Transverse colon (tissue), 4 donors: ENCODE data around the gene WBP11. TPM values are rescaled to one million over a fixed set of nuclear protein-coding genes. Genes with fewer than 3 reads are reported as not detected.

Source experiments
- DNase-seq: peaks from one replicate; pipeline ENCODE4 v3.0.0-alpha.2; 2019
- H3K27ac ChIP-seq, 4 donors: fragments of 200-600 bp; sonication (generic); 2 replicates each; pipeline ENCODE4 v1.5.1; 2016 to 2018; ENCODE audit warnings: inconsistent platforms in 4 of 4
- H3K27me3 ChIP-seq: fragments of 200-600 bp; sonication (generic); 2 replicates; pipeline ENCODE4 v1.5.1; 2017; ENCODE audit warnings: inconsistent platforms
- H3K36me3 ChIP-seq, 4 donors: fragments of 200-600 bp; sonication (generic); 2 replicates each; pipeline ENCODE4 v1.5.1; 2017 to 2019; ENCODE audit warnings: inconsistent platforms in 4 of 4
- H3K4me1 ChIP-seq, 4 donors: fragments of 200-600 bp; sonication (generic); 2 replicates each; pipeline ENCODE4 v1.5.1; 2017 to 2020; ENCODE audit warnings: inconsistent platforms in 4 of 4
- H3K4me3 ChIP-seq, 4 donors: fragments of 200-600 bp; sonication (generic); 1 replicate in 1 of 4; 2 replicates in 3 of 4; pipeline versions ENCODE4 v1.5.1 to v1.6.1; 2017 to 2019; ENCODE audit warnings: inconsistent platforms in 4 of 4
- H3K9me3 ChIP-seq, 2 donors: fragments of 200-600 bp; sonication (generic); 2 replicates each; pipeline ENCODE4 v1.5.1; 2017 to 2019; ENCODE audit warnings: inconsistent platforms in 2 of 2
- EP300 ChIP-seq: sonication (generic); formaldehyde crosslinking; IDR thresholded peaks from one replicate; pipeline ENCODE4 v1.6.1; 2017; ENCODE audit warnings: antibody characterized with exemption, low read depth
- POLR2A ChIP-seq: fragments of 450-650 bp; IDR thresholded peaks from one replicate; pipeline ENCODE4 v1.6.1; 2016; ENCODE audit warnings: antibody characterized with exemption, mild to moderate bottlenecking, moderate library complexity
- POLR2AphosphoS5 ChIP-seq, 3 donors: sonication (generic); formaldehyde crosslinking; IDR thresholded peaks; one replicate each; pipeline ENCODE4 v1.6.1; 2016; ENCODE audit warnings: antibody characterized with exemption in 3 of 3
- WGBS, 2 donors: methylation state at CpG; one replicate each; pipeline ENCODE4 v1.1.5; 2018; ENCODE audit warnings: low coverage in 1 of 2; 5-methylcytosine and 5-hydroxymethylcytosine counted together
- in situ Hi-C, 4 donors: fragments of 200-750 bp; cut with MboI; loops; one replicate each; pipeline versions ENCODE4 v1.15.0 to v1.15.1; 2017; ENCODE audit warnings: low sequenced_read_pairs in 3 of 4, low pct_ligation_motif_present in 1 of 4, low pct_unique_long_range_greater_than_20kb in 1 of 4
- intact Hi-C: fragments of 100-400 bp; cut with DNase I; formaldehyde crosslinking; loops from one replicate; pipeline ENCODE4 v1.15.1; 2023; ENCODE audit warnings: low total_unique reads
- total RNA-seq, 4 donors: library from RNA; depleted of rRNA; stranded (reverse); fragments of >200 nt; gene quantifications; one replicate each; pipeline ENCODE4 v1.1.0, GENCODE V29; 2016
- TF ChIP-seq, protein P1 (sequence below), 5 experiments: fragments of 200-600 bp in 3 of 5; fragments of 450-650 bp in 2 of 5; sonication (generic) in 3 of 5; IDR thresholded peaks; 1 replicate in 2 of 5; 2 replicates in 3 of 5; pipeline ENCODE4 v1.5.1; 2016 to 2017; ENCODE audit warnings: antibody characterized with exemption in 5 of 5, inconsistent platforms in 3 of 5, mild to moderate bottlenecking in 2 of 5, moderate library complexity in 1 of 5

Gene WBP11
- total RNA-seq, 4 donors from 2014 or later, result 7.4 to 19.4 (median 11.6) TPM

DNA sequence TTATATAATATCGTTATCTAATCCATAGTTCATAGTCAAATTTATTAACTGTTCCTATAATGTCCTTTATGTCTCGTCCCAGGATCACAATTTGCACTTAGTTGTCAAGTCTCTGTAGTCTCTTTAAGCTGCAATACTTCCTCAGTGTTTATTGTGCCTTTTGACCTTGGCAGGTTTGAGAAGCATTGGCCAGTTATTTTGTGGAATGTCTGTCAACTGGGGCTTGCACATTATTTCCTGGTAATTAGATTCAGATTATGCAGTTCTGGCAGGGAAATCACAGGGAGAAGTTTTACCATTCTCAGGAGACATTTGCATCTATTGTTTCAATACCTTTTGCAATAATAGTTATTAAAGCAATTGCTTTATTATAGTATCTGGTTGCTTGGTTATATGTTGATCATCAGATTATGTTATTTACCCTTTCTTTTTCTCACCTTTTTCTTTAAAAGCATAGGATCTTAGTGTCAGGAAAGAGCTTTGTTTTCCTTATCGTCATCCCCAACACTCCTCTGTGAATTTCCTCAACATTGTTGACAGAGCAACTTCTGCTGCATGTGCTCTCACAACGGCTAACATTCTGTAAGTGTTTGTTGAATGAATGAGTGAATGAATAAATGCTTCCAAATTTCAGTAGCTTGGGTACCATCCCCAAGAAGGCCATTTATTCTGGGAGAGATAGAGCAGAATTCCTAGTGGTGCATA, 43.8 kb upstream of the WBP11 start:
- no peak overlapping the region for H3K4me3 ChIP-seq
- no peaks in the 10 kb centered on the region for H3K9me3 ChIP-seq
- no peaks in the 10 kb centered on the region for H3K36me3 ChIP-seq
- WGBS, 2 donors, result 65 to 75% methylated on average over 4 of the region's 4 CpGs
- H3K27me3 ChIP-seq, result no peaks in the 10 kb centered on the region
- TF ChIP-seq EP300 (no peak), POLR2A (no peak), POLR2AphosphoS5 (IDR thresholded peaks at IDR 0.05) (no peak)
- TF ChIP-seq, protein P1, sequence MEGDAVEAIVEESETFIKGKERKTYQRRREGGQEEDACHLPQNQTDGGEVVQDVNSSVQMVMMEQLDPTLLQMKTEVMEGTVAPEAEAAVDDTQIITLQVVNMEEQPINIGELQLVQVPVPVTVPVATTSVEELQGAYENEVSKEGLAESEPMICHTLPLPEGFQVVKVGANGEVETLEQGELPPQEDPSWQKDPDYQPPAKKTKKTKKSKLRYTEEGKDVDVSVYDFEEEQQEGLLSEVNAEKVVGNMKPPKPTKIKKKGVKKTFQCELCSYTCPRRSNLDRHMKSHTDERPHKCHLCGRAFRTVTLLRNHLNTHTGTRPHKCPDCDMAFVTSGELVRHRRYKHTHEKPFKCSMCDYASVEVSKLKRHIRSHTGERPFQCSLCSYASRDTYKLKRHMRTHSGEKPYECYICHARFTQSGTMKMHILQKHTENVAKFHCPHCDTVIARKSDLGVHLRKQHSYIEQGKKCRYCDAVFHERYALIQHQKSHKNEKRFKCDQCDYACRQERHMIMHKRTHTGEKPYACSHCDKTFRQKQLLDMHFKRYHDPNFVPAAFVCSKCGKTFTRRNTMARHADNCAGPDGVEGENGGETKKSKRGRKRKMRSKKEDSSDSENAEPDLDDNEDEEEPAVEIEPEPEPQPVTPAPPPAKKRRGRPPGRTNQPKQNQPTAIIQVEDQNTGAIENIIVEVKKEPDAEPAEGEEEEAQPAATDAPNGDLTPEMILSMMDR (IDR thresholded peaks at IDR 0.05), result no peak
- peak overlapping the region in 1 of 4 donors; percentile 22 for H3K27ac ChIP-seq
- DNase-seq, result no peak
- H3K4me1 ChIP-seq, result peaks cover 5 to 37% (median 20%) of the 10 kb centered on the region in 4 donors
- in situ Hi-C loops (loop anchor here (5.0 to 25.0 kb wide), 4 partner anchors 150 to 665 kb away; partner anchors contain the start of gene RERG (in 2 of the 4)), intact Hi-C loops (loop anchor here (5.0 to 10.0 kb wide), 2 partner anchors 150 to 298 kb away; no protein-coding TSS in a partner anchor)

DNA sequence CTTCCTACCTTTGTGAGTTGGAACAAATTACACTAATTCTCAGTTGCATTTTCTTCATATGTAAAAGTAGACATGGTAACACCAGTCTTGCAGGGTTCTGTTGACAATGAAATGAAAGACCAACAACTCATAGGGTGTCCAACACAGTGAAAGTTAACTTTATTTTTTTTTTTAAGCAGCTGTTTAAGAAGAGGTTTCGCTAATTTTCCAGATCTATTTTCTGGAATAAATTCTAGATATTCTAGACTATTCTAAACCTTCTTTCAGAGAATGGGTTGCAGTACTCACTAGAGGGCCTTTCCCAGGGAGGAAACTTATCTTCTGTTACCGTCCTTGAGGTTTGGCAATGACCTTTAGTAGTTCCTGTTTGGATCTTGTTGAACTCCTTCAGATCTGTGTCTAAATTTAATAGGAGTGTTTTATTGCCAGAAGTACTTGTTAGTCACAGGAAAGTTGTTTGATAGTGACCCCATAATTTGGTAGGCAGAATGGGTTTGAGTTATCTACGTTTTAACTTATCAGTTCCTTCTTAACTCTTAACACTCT, 42.8 kb upstream of the WBP11 start:
- TF ChIP-seq, protein P1 (IDR thresholded peaks at IDR 0.05), result no peak
- TF ChIP-seq POLR2A, result no peak
- no peak for TF ChIP-seq EP300
- TF ChIP-seq POLR2AphosphoS5 (IDR thresholded peaks at IDR 0.05), result no peak
- Histone ChIP-seq H3K4me3 (no peak overlapping the region), H3K27me3 (no peaks in the 10 kb centered on the region), H3K9me3 (no peaks in the 10 kb centered on the region), H3K27ac (peak overlapping the region in 3 of 4 donors; percentile 5 to 22 (median 20)), H3K36me3 (no peaks in the 10 kb centered on the region), H3K4me1 (peaks cover 10 to 46% (median 27%) of the 10 kb centered on the region in 4 donors)
- no peak for DNase-seq
- in situ Hi-C loops (loop anchor here (5.0 to 25.0 kb wide), 4 partner anchors 151 to 666 kb away; partner anchors contain the start of gene RERG (in 2 of the 4)), intact Hi-C loops (loop anchor here (5.0 to 10.0 kb wide), 2 partner anchors 151 to 299 kb away; no protein-coding TSS in a partner anchor)
- WGBS, 2 donors, result 38 to 41% methylated on average over 3 of the region's 3 CpGs

DNA sequence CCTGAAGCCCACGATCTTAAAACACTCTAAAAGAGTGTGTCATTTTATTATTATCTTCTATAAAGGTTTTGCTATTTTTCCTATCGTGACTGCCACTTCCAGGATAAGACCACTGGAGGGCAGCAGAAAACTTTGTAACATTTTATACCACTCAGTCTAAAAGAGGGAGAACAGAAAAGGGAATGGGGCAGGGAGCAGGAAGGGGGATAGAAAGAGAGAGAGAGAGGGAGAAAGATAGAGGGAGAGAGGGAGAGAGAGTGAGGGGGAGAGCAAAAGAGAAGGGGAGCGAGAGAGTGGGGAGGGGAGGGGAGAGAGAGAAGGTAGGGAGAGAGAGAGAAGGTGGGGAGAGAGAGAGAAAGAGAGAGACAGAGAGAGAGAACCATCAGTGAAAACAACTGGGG, 42.1 kb upstream of the WBP11 start:
- TF ChIP-seq EP300, result no peak
- TF ChIP-seq, protein P1 (IDR thresholded peaks at IDR 0.05), result peak; percentile 69 to 89 (median 73)
- no peaks in the 10 kb centered on the region for H3K27me3 ChIP-seq
- peak overlapping the region in 3 of 4 donors; percentile 5 to 22 (median 20) for H3K27ac ChIP-seq
- DNase-seq, result peak; percentile 49
- H3K4me3 ChIP-seq, result no peak overlapping the region
- intact Hi-C loops, result loop anchor here (5.0 to 10.0 kb wide), 2 partner anchors 152 to 299 kb away; no protein-coding TSS in a partner anchor
- H3K4me1 ChIP-seq, result peaks cover 10 to 53% (median 28%) of the 10 kb centered on the region in 4 donors
- in situ Hi-C loops, result loop anchor here (5.0 to 25.0 kb wide), 4 partner anchors 152 to 667 kb away; partner anchors contain the start of gene RERG (in 2 of the 4)
- 16 to 17% methylated on average over 3 of the region's 3 CpGs for WGBS, 2 donors
- H3K36me3 ChIP-seq, result no peaks in the 10 kb centered on the region
- no peaks in the 10 kb centered on the region for H3K9me3 ChIP-seq

DNA sequence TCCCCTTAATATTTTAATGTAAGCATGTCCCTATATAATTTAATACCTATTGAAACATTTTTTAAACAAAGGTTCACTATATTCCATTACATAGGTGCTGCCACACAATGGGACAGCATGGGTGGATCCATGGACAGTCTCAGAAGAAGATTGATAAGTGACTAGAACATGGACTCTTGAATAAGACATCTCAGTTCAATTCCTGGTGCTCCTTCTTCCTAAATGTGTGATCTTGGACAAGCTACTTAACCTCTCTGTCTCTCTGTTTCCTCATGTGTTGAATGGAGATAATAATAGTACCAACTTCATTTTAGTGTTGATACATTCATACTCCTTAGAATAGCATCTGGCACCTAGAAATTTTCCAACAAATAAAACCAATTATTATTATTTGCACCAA, 41.1 kb upstream of the WBP11 start:
- no peaks in the 10 kb centered on the region for H3K9me3 ChIP-seq
- peaks cover 10 to 58% (median 28%) of the 10 kb centered on the region in 4 donors for H3K4me1 ChIP-seq
- in situ Hi-C loops, result loop anchor here in 3 of 4 donors (5.0 to 25.0 kb wide), 4 partner anchors 153 to 668 kb away; partner anchors contain the start of gene RERG (in 2 of the 3)
- no peaks in the 10 kb centered on the region for H3K27me3 ChIP-seq
- no peaks in the 10 kb centered on the region for H3K36me3 ChIP-seq
- TF ChIP-seq POLR2AphosphoS5 (IDR thresholded peaks at IDR 0.05) (no peak), POLR2A (no peak), EP300 (no peak)
- TF ChIP-seq, protein P1 (IDR thresholded peaks at IDR 0.05), result no peak
- intact Hi-C loops, result loop anchor here (5.0 to 10.0 kb wide), 2 partner anchors 300 to 378 kb away; partner anchors contain the start of gene RERG
- H3K4me3 ChIP-seq, result no peak overlapping the region
- DNase-seq, result no peak
- no peak overlapping the region for H3K27ac ChIP-seq
